ENCODE data around the gene UBXN2A.
"Not testable (repeated sequence)": the region's sequence is repeated elsewhere in the genome, so short reads cannot be mapped to it uniquely, and the experiment has no call there.

The UBXN2A gene

GRCh38 chr2:24020244-24020643, 80.0 kb downstream of the UBXN2A start:
- no peak for DNase-seq (ENCODE audit: low read depth in 1 of 2, low spot score in 1 of 2)
- no peak for TF ChIP-seq JUND (IDR thresholded peaks at IDR 0.05; ENCODE audit: low read depth)
- in situ Hi-C loops (cut with HindIII; ENCODE audit: low pct_unique_long_range_greater_than_20kb, low sequenced_read_pairs) = no loop called here

GRCh38 chr2:24021122-24021998, 81.1 kb downstream of the UBXN2A start:
- TF ChIP-seq JUND (IDR thresholded peaks at IDR 0.05; ENCODE audit: low read depth) = no peak
- DNase-seq (ENCODE audit: low read depth in 1 of 2, low spot score in 1 of 2) = peak in 1 of 2 experiments; percentile 70
- in situ Hi-C loops (cut with HindIII; ENCODE audit: low pct_unique_long_range_greater_than_20kb, low sequenced_read_pairs) = no loop called here

- DNase-seq (ENCODE audit: low read depth in 1 of 2, low spot score in 1 of 2) = no peak
- in situ Hi-C loops (cut with HindIII; ENCODE audit: low pct_unique_long_range_greater_than_20kb, low sequenced_read_pairs) = no loop called here
- no peak for TF ChIP-seq JUND (IDR thresholded peaks at IDR 0.05; ENCODE audit: low read depth)
These were observed 82.2 kb downstream of the UBXN2A start for GRCh38 chr2:24022324-24022974.

- no peak for DNase-seq (ENCODE audit: low read depth in 1 of 2, low spot score in 1 of 2)
- TF ChIP-seq JUND (IDR thresholded peaks at IDR 0.05; ENCODE audit: low read depth) = no peak
- in situ Hi-C loops (cut with HindIII; ENCODE audit: low pct_unique_long_range_greater_than_20kb, low sequenced_read_pairs) = no loop called here
These were observed 82.8 kb downstream of the UBXN2A start for GRCh38 chr2:24022975-24023575.

GRCh38 chr2:24024018-24024417, 83.8 kb downstream of the UBXN2A start:
- DNase-seq (ENCODE audit: low read depth in 1 of 2, low spot score in 1 of 2) = no peak
- TF ChIP-seq JUND (IDR thresholded peaks at IDR 0.05; ENCODE audit: low read depth) = no peak
- in situ Hi-C loops (cut with HindIII; ENCODE audit: low pct_unique_long_range_greater_than_20kb, low sequenced_read_pairs) = no loop called here

GRCh38 chr2:24024996-24025663, 84.9 kb downstream of the UBXN2A start:
- no peak for DNase-seq (ENCODE audit: low read depth in 1 of 2, low spot score in 1 of 2)
- no peak for TF ChIP-seq JUND (IDR thresholded peaks at IDR 0.05; ENCODE audit: low read depth)
- in situ Hi-C loops (cut with HindIII; ENCODE audit: low pct_unique_long_range_greater_than_20kb, low sequenced_read_pairs) = no loop called here

GRCh38 chr2:24026233-24026632, 86.0 kb downstream of the UBXN2A start:
- DNase-seq (ENCODE audit: low read depth in 1 of 2, low spot score in 1 of 2) = no peak
- in situ Hi-C loops (cut with HindIII; ENCODE audit: low pct_unique_long_range_greater_than_20kb, low sequenced_read_pairs) = no loop called here
- no peak for TF ChIP-seq JUND (IDR thresholded peaks at IDR 0.05; ENCODE audit: low read depth)

- no peak for DNase-seq (ENCODE audit: low read depth in 1 of 2, low spot score in 1 of 2)
- TF ChIP-seq JUND (IDR thresholded peaks at IDR 0.05; ENCODE audit: low read depth) = no peak
- in situ Hi-C loops (cut with HindIII; ENCODE audit: low pct_unique_long_range_greater_than_20kb, low sequenced_read_pairs) = no loop called here
These were observed 98.7 kb downstream of the UBXN2A start for GRCh38 chr2:24038786-24039499.

- in situ Hi-C loops (cut with HindIII; ENCODE audit: low pct_unique_long_range_greater_than_20kb, low sequenced_read_pairs) = no loop called here
- no peak for TF ChIP-seq JUND (IDR thresholded peaks at IDR 0.05; ENCODE audit: low read depth)
- DNase-seq (ENCODE audit: low read depth in 1 of 2, low spot score in 1 of 2) = no peak
These were observed 100.2 kb downstream of the UBXN2A start for GRCh38 chr2:24040511-24040910.

- in situ Hi-C loops (cut with HindIII; ENCODE audit: low pct_unique_long_range_greater_than_20kb, low sequenced_read_pairs); DNase-seq (ENCODE audit: low read depth in 1 of 2, low spot score in 1 of 2): not testable (repeated sequence)
These were observed 102.9 kb downstream of the UBXN2A start for GRCh38 chr2:24043133-24043532.

GRCh38 chr2:24045511-24046508, 105.5 kb downstream of the UBXN2A start:
- DNase-seq (ENCODE audit: low read depth in 1 of 2, low spot score in 1 of 2) = no peak
- in situ Hi-C loops (cut with HindIII; ENCODE audit: low pct_unique_long_range_greater_than_20kb, low sequenced_read_pairs) = no loop called here
- TF ChIP-seq JUND (IDR thresholded peaks at IDR 0.05; ENCODE audit: low read depth) = no peak

All from T47D (cell line).